Vagina (tissue), 2 donors: Measurements from ENCODE around the gene GALNTL6.

ENCODE experiments used
- POLR2A ChIP-seq, 2 donors: fragments of 450-650 bp; IDR thresholded peaks; one replicate each; pipeline ENCODE4 v1.6.1; 2017; ENCODE audit warnings: antibody characterized with exemption in 2 of 2, mild to moderate bottlenecking in 2 of 2, moderate library complexity in 2 of 2
- POLR2AphosphoS5 ChIP-seq, 2 donors: sonication (generic); formaldehyde crosslinking; IDR thresholded peaks; one replicate each; pipeline ENCODE4 v1.9.0; 2017; ENCODE audit warnings: antibody characterized with exemption in 2 of 2, mild to moderate bottlenecking in 2 of 2, low read depth in 1 of 2; ENCODE audit not compliant: insufficient read depth in 1 of 2
- TF ChIP-seq, protein P1 (sequence below), 3 experiments: fragments of 450-650 bp in 2 of 3; fragments of 200-600 bp in 1 of 3; sonication (generic) in 1 of 3; IDR thresholded peaks; one replicate each; pipeline ENCODE4 v1.5.1; 2017 to 2019; ENCODE audit warnings: antibody characterized with exemption in 3 of 3, mild to moderate bottlenecking in 2 of 3, moderate library complexity in 2 of 3

DNA sequence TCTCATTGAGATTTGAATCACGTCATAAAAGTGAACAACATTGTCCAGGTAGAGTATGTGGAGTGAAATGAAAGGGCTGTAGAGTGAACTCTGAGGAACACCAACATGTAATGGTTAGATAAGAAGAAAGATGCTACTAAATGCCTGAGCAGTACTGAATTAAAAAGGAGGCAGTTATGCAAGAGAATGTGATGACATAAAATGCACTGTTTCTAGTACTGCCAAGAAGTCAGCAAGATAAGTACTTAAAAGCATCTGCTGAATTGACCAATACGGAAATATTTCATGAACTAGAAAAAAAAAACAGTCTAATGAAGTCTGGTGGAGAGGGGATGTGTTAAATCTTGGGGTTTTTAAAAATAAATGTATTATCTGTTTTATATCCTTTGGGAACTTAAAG lies 771.6 kb downstream of the GALNTL6 start:
- TF ChIP-seq POLR2A (IDR thresholded peaks at IDR 0.05) (no peak), POLR2AphosphoS5 (IDR thresholded peaks at IDR 0.05; ENCODE audit: insufficient read depth in 1 of 2, low read depth in 1 of 2) (no peak)
- TF ChIP-seq, protein P1, sequence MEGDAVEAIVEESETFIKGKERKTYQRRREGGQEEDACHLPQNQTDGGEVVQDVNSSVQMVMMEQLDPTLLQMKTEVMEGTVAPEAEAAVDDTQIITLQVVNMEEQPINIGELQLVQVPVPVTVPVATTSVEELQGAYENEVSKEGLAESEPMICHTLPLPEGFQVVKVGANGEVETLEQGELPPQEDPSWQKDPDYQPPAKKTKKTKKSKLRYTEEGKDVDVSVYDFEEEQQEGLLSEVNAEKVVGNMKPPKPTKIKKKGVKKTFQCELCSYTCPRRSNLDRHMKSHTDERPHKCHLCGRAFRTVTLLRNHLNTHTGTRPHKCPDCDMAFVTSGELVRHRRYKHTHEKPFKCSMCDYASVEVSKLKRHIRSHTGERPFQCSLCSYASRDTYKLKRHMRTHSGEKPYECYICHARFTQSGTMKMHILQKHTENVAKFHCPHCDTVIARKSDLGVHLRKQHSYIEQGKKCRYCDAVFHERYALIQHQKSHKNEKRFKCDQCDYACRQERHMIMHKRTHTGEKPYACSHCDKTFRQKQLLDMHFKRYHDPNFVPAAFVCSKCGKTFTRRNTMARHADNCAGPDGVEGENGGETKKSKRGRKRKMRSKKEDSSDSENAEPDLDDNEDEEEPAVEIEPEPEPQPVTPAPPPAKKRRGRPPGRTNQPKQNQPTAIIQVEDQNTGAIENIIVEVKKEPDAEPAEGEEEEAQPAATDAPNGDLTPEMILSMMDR (IDR thresholded peaks at IDR 0.05), result no peak
